ENCODE data around the gene KAT2A. TPM values are rescaled to one million over a fixed set of nuclear protein-coding genes. Genes with fewer than 3 reads are reported as not detected.
A peak's percentile ranks its signal among the peaks of the same experiment; 100 is the strongest.

KAT2A gene
- total and polyA plus RNA-seq, 9 of the 15 experiments (the other 6 are each of a cell fraction or from before 2014, with no cell fraction given) = 1.5 to 80.4 (median 31.9) TPM

- TF ChIP-seq, protein P1, sequence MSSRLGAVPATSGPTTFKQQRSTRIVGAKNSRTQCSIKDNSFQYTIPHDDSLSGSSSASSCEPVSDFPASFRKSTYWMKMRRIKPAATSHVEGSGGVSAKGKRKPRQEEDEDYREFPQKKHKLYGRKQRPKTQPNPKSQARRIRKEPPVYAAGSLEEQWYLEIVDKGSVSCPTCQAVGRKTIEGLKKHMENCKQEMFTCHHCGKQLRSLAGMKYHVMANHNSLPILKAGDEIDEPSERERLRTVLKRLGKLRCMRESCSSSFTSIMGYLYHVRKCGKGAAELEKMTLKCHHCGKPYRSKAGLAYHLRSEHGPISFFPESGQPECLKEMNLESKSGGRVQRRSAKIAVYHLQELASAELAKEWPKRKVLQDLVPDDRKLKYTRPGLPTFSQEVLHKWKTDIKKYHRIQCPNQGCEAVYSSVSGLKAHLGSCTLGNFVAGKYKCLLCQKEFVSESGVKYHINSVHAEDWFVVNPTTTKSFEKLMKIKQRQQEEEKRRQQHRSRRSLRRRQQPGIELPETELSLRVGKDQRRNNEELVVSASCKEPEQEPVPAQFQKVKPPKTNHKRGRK (tag; IDR thresholded peaks at IDR 0.05) = no peak
- TF ChIP-seq GTF2E2 (tag; IDR thresholded peaks at IDR 0.05) = no peak
- TF ChIP-seq CEBPB (tag; IDR thresholded peaks at IDR 0.05) = no peak
- no peak for TF ChIP-seq ZNF263 (CRISPR knock-in tag; IDR thresholded peaks at IDR 0.05; ENCODE audit: borderline replicate concordance)
- TF ChIP-seq CBFA2T3 (IDR thresholded peaks at IDR 0.05) = peak; percentile 67
- TF ChIP-seq ZNF707 (CRISPR knock-in tag; conservative IDR thresholded peaks at IDR 0.05) = no peak
- TF ChIP-seq TEAD4 (IDR thresholded peaks at IDR 0.05; ENCODE audit: low read length) = peak; percentile 50
- no peak for TF ChIP-seq TEAD4 (CRISPR knock-in tag; IDR thresholded peaks at IDR 0.05; ENCODE audit: borderline replicate concordance)
- TF ChIP-seq, protein P2, sequence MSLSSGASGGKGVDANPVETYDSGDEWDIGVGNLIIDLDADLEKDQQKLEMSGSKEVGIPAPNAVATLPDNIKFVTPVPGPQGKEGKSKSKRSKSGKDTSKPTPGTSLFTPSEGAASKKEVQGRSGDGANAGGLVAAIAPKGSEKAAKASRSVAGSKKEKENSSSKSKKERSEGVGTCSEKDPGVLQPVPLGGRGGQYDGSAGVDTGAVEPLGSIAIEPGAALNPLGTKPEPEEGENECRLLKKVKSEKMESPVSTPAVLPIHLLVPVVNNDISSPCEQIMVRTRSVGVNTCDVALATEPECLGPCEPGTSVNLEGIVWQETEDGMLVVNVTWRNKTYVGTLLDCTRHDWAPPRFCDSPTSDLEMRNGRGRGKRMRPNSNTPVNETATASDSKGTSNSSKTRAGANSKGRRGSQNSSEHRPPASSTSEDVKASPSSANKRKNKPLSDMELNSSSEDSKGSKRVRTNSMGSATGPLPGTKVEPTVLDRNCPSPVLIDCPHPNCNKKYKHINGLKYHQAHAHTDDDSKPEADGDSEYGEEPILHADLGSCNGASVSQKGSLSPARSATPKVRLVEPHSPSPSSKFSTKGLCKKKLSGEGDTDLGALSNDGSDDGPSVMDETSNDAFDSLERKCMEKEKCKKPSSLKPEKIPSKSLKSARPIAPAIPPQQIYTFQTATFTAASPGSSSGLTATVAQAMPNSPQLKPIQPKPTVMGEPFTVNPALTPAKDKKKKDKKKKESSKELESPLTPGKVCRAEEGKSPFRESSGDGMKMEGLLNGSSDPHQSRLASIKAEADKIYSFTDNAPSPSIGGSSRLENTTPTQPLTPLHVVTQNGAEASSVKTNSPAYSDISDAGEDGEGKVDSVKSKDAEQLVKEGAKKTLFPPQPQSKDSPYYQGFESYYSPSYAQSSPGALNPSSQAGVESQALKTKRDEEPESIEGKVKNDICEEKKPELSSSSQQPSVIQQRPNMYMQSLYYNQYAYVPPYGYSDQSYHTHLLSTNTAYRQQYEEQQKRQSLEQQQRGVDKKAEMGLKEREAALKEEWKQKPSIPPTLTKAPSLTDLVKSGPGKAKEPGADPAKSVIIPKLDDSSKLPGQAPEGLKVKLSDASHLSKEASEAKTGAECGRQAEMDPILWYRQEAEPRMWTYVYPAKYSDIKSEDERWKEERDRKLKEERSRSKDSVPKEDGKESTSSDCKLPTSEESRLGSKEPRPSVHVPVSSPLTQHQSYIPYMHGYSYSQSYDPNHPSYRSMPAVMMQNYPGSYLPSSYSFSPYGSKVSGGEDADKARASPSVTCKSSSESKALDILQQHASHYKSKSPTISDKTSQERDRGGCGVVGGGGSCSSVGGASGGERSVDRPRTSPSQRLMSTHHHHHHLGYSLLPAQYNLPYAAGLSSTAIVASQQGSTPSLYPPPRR (CRISPR knock-in tag; IDR thresholded peaks at IDR 0.05; ENCODE audit: borderline replicate concordance) = no peak
- no peak for TF ChIP-seq ZFP36 (IDR thresholded peaks at IDR 0.05; ENCODE audit: low read depth, low read length, partially characterized antibody)
- TF ChIP-seq SIN3B (IDR thresholded peaks at IDR 0.05; ENCODE audit: low read depth) = no peak
- no peak for TF ChIP-seq ZNF507 (tag; conservative IDR thresholded peaks at IDR 0.05)
- TF ChIP-seq ILK (tag; IDR thresholded peaks at IDR 0.05; ENCODE audit: borderline replicate concordance, low read depth) = no peak
- TF ChIP-seq RHOXF2B (CRISPR knock-in tag; conservative IDR thresholded peaks at IDR 0.05) = no peak
- TF ChIP-seq ZNF165 (CRISPR knock-in tag; IDR thresholded peaks at IDR 0.05; ENCODE audit: borderline replicate concordance) = no peak
- no peak for TF ChIP-seq STAT6 (CRISPR knock-in tag; IDR thresholded peaks at IDR 0.05)
- TF ChIP-seq TCF3 (CRISPR knock-in tag; IDR thresholded peaks at IDR 0.05) = 0 out of 2 replicates have a peak, but pooled peaks have one; percentile 27
- no peak for TF ChIP-seq ATF2 (CRISPR knock-in tag; IDR thresholded peaks at IDR 0.05)
These were observed 42.6 kb downstream of the KAT2A start (continued) for GRCh38 chr17:42078396-42079043.
